Endothelial cell of umbilical vein (primary cell): ENCODE measurements around the gene PIKFYVE. TPM values are rescaled to one million over a fixed set of nuclear protein-coding genes. Genes with fewer than 3 reads are reported as not detected.

ENCODE experiments used
- BruUV-seq: library from RNA; stranded (reverse); fragments of 400-500 nt; replicated peaks from 2 replicates; lab custom pipeline; 2021; lab: Mats Ljungman, UMichigan
- CTCF ChIA-PET: fragments of 300-600, 350-600 bp; sonication (Branson Sonifier 250); formaldehyde crosslinking; loops from one replicate; lab custom pipeline; 2021; ENCODE audit warnings: antibody characterized with exemption, inconsistent platforms; lab: Charles Lee
- POLR2A ChIA-PET: fragments of 300-600, 350-600 bp; sonication (Branson Sonifier 250); formaldehyde crosslinking; loops from one replicate; lab custom pipeline; 2021; ENCODE audit warnings: antibody characterized with exemption, inconsistent platforms; lab: Charles Lee
- DNase-seq: peaks from one replicate; pipeline ENCODE4 v3.0.0-alpha.2; 2011; ENCODE audit warnings: low read depth, low spot score
- FAIRE-seq: peaks from 2 replicates; lab custom pipeline; 2011; peaks lifted over from hg19 to GRCh38; lab: Jason Lieb, UNC
- H2AFZ ChIP-seq: 2 replicates; pipeline ENCODE4 v1.6.0; 2012; ENCODE audit warnings: low read depth, low read length, control low read depth, inconsistent platforms
- H3K27ac ChIP-seq: 2 replicates; pipeline ENCODE4 v1.5.1; 2011; ENCODE audit warnings: low read depth, mild to moderate bottlenecking, control low read depth, low read length, moderate library complexity; ENCODE audit not compliant: insufficient read depth
- H3K27me3 ChIP-seq, 2 experiments: 2 replicates each; pipeline versions ENCODE4 v1.6.0 to v1.6.1; 2011; ENCODE audit warnings: low read length in 2 of 2, mixed read lengths in 1 of 2; ENCODE audit not compliant: control insufficient read depth in 2 of 2, insufficient read depth in 2 of 2
- H3K36me3 ChIP-seq, 2 experiments: 2 replicates in 1 of 2; 3 replicates in 1 of 2; pipeline ENCODE4 v1.5.1; 2011; ENCODE audit warnings: low read length in 2 of 2, mild to moderate bottlenecking in 1 of 2, moderate library complexity in 1 of 2; ENCODE audit not compliant: control insufficient read depth in 2 of 2, insufficient read depth in 2 of 2; ENCODE audit errors: extremely low read depth in 1 of 2
- H3K4me1 ChIP-seq: 3 replicates; pipeline ENCODE4 v1.5.1; 2011; ENCODE audit warnings: mild to moderate bottlenecking, low read length; ENCODE audit not compliant: control insufficient read depth, insufficient read depth; ENCODE audit errors: extremely low read depth
- H3K4me2 ChIP-seq: 2 replicates; pipeline ENCODE4 v1.6.1; 2011; ENCODE audit warnings: low read length, control low read depth, mixed read lengths; ENCODE audit not compliant: insufficient read depth
- H3K4me3 ChIP-seq, 3 experiments: fragments of 200-600 bp in 1 of 3; sonication (generic), shearing (Covaris generic) in 1 of 3; replicated peaks in 1 of 3; 2 replicates each; pipeline ENCODE4 v1.5.1; 2011 to 2016; ENCODE audit warnings: control low read depth in 3 of 3, low read length in 3 of 3, mild to moderate bottlenecking in 2 of 3, inconsistent platforms in 1 of 3, low read depth in 1 of 3, moderate library complexity in 1 of 3; ENCODE audit not compliant: insufficient read depth in 1 of 3
- H3K79me2 ChIP-seq: 2 replicates; pipeline ENCODE4 v1.6.0; 2012; ENCODE audit warnings: low read length, inconsistent platforms; ENCODE audit not compliant: control insufficient read depth, insufficient read depth
- H3K9ac ChIP-seq: replicated peaks from 2 replicates; pipeline ENCODE3; 2011; ENCODE audit warnings: low read length, control low read depth; ENCODE audit not compliant: insufficient read depth; ENCODE audit errors: extremely low read depth
- H3K9me1 ChIP-seq: replicated peaks from 3 replicates; pipeline ENCODE4 v1.6.0; 2011; ENCODE audit warnings: mild to moderate bottlenecking, low read length; ENCODE audit not compliant: control insufficient read depth, insufficient read depth; ENCODE audit errors: extremely low read depth
- H3K9me3 ChIP-seq: replicated peaks from 2 replicates; pipeline ENCODE4 v1.5.1; 2012; ENCODE audit warnings: low read length, inconsistent platforms; ENCODE audit not compliant: control insufficient read depth, insufficient read depth
- H4K20me1 ChIP-seq: replicated peaks from 2 replicates; pipeline ENCODE3; 2011; ENCODE audit warnings: mild to moderate bottlenecking, low read length; ENCODE audit not compliant: control insufficient read depth, insufficient read depth; ENCODE audit errors: extremely low read depth
- CTCF ChIP-seq, 2 donors: IDR thresholded peaks; 1 replicate in 1 of 2; 2 replicates in 1 of 2; pipeline ENCODE4 v1.5.1; 2011; ENCODE audit warnings: low read length in 2 of 2, mild to moderate bottlenecking in 2 of 2, moderate library complexity in 2 of 2, control low read depth in 1 of 2, inconsistent platforms in 1 of 2, low read depth in 1 of 2; ENCODE audit not compliant: insufficient read depth in 1 of 2; ENCODE audit errors: extremely low read depth in 1 of 2
- EZH2 ChIP-seq: IDR thresholded peaks from 2 replicates; pipeline ENCODE4 v1.6.1; 2012; ENCODE audit warnings: borderline replicate concordance, low read depth, mild to moderate bottlenecking, moderate library complexity, low read length, inconsistent platforms; ENCODE audit not compliant: severe bottlenecking
- FOS ChIP-seq: IDR thresholded peaks from 2 replicates; pipeline ENCODE4 v1.6.1; 2011; ENCODE audit warnings: mild to moderate bottlenecking, low read length, moderate library complexity, borderline replicate concordance; ENCODE audit not compliant: insufficient read depth
- GATA2 ChIP-seq: IDR thresholded peaks from 2 replicates; pipeline ENCODE4 v1.7.0; 2011; ENCODE audit warnings: low read depth, mild to moderate bottlenecking, moderate library complexity, mixed read lengths, low read length; ENCODE audit not compliant: insufficient read length, insufficient read depth
- JUN ChIP-seq: IDR thresholded peaks from 2 replicates; pipeline ENCODE4 v1.6.1; 2011; ENCODE audit warnings: borderline replicate concordance, low read depth; ENCODE audit not compliant: insufficient read length, insufficient read depth
- MAX ChIP-seq: IDR thresholded peaks from 2 replicates; pipeline ENCODE4 v1.6.1; 2011; ENCODE audit not compliant: insufficient read depth, insufficient read length
- MYC ChIP-seq: IDR thresholded peaks from one replicate; pipeline ENCODE4 v1.6.1; 2011; ENCODE audit warnings: mild to moderate bottlenecking, low read depth, low read length
- POLR2A ChIP-seq: IDR thresholded peaks from 2 replicates; pipeline ENCODE4 v1.6.1; 2012; ENCODE audit warnings: low read depth, mild to moderate bottlenecking, control low read depth, low read length
- POLR2AphosphoS5 ChIP-seq: IDR thresholded peaks from 2 replicates; pipeline ENCODE4 v1.6.1; 2012; ENCODE audit warnings: low read depth, mild to moderate bottlenecking, control low read depth, low read length, moderate library complexity; ENCODE audit not compliant: insufficient read depth
- dilution Hi-C: fragments of 300-500 bp; cut with MboI; formaldehyde crosslinking; loops from one replicate; pipeline ENCODE4 v1.15.0; 2019; ENCODE audit warnings: low sequenced_read_pairs; ENCODE audit not compliant: extremely low pct_ligation_motif_present
- intact Hi-C: fragments of 100-400 bp; cut with micrococcal nuclease; formaldehyde crosslinking; loops from one replicate; pipeline ENCODE4 v1.10.0; 2022
- polyA plus RNA-seq, 4 experiments: library from polyadenylated mRNA; depleted of rRNA in 3 of 4; stranded (reverse) in 3 of 4; unstranded in 1 of 4; fragments of >200 nt; gene quantifications; 2 replicates each; pipeline versions ENCODE4 v1.2.1 to v1.2.3, GENCODE V29; 2011 to 2012; ENCODE audit warnings: missing spikeins in 1 of 4
- total RNA-seq: library from RNA; stranded (reverse); gene quantifications from 2 replicates; pipeline ENCODE4 v1.2.3, GENCODE V29; 2021

The PIKFYVE gene
- total and polyA plus RNA-seq, 2 donors (not counting 3 experiments of a cell fraction or from before 2014, with no cell fraction given), result 9.0 to 28.2 TPM

GRCh38 chr2:208222351-208222750 lies 43.7 kb upstream of the PIKFYVE start:
- TF ChIP-seq MAX, result no peak
- no peak for TF ChIP-seq EZH2
- TF ChIP-seq JUN, result no peak
- no peak for TF ChIP-seq CTCF (IDR thresholded peaks at IDR 0.05; ENCODE audit: extremely low read depth in 1 of 2, insufficient read depth in 1 of 2, low read depth in 1 of 2, low read length in 2 of 2)
- TF ChIP-seq GATA2, result no peak
- no peak for TF ChIP-seq POLR2A
- no peak for TF ChIP-seq MYC
- no peak for TF ChIP-seq POLR2AphosphoS5
- TF ChIP-seq FOS, result no peak
- no TSS peak for BruUV-seq
- H3K36me3 ChIP-seq, result no peaks in the 10 kb centered on the region
- no peak overlapping the region for H3K9ac ChIP-seq
- DNase-seq (no peak), FAIRE-seq (no peak)
- H2AFZ ChIP-seq, result no peak overlapping the region
- intact Hi-C loops, result no loop called here
- no peaks in the 10 kb centered on the region for H4K20me1 ChIP-seq
- H3K4me2 ChIP-seq, result no peak overlapping the region
- ChIA-PET CTCF (no interaction called here), POLR2A (no interaction called here)
- H3K27me3 ChIP-seq, result no peaks in the 10 kb centered on the region
- no peak overlapping the region for H3K4me3 ChIP-seq
- no peak overlapping the region for H3K27ac ChIP-seq
- no peaks in the 10 kb centered on the region for H3K9me1 ChIP-seq
- no peaks in the 10 kb centered on the region for H3K79me2 ChIP-seq
- dilution Hi-C loops, result no loop called here
- H3K4me1 ChIP-seq, result no peaks in the 10 kb centered on the region
- no peaks in the 10 kb centered on the region for H3K9me3 ChIP-seq
